HL-60 (cell line): ENCODE measurements around the gene SLC25A51.

Experiments used
- DNase-seq, 2 experiments: peaks; one replicate each; pipeline ENCODE4 v3.0.0-alpha.2; 2010 to 2020; ENCODE audit warnings: low read depth in 1 of 2, low spot score in 1 of 2
- H3K27ac ChIP-seq: fragments of 250-450 bp; sonication (Bioruptor Pico); replicated peaks from 2 replicates; pipeline ENCODE4 v1.5.1; 2020; ENCODE audit warnings: mild to moderate bottlenecking, moderate library complexity
- H3K27me3 ChIP-seq: fragments of 250-450 bp; sonication (Bioruptor Pico); 2 replicates; pipeline ENCODE4 v1.5.1; 2021; ENCODE audit warnings: mild to moderate bottlenecking, moderate library complexity; ENCODE audit not compliant: insufficient read depth, poor library complexity, severe bottlenecking
- H3K4me3 ChIP-seq: replicated peaks from 2 replicates; pipeline ENCODE4 v1.5.1; 2011; ENCODE audit warnings: mild to moderate bottlenecking, control low read depth, low read length; ENCODE audit not compliant: insufficient read depth
- GABPA ChIP-seq: IDR thresholded peaks from 2 replicates; pipeline ENCODE4 v1.6.1; 2012; ENCODE audit warnings: low read depth
- POLR2AphosphoS5 ChIP-seq: IDR thresholded peaks from 2 replicates; pipeline ENCODE4 v1.6.1; 2012; ENCODE audit warnings: low read depth
- SPI1 ChIP-seq: IDR thresholded peaks from 2 replicates; pipeline ENCODE4 v1.6.1; 2012; ENCODE audit warnings: low read depth, mild to moderate bottlenecking, borderline replicate concordance
- TF ChIP-seq, protein P1 (sequence below): IDR thresholded peaks from one replicate; pipeline ENCODE4 v1.5.1; 2011; ENCODE audit warnings: low read length, control low read depth, inconsistent platforms; ENCODE audit not compliant: insufficient read depth
- TF ChIP-seq, protein P2 (sequence below): IDR thresholded peaks from 2 replicates; pipeline ENCODE4 v1.6.1; 2012; ENCODE audit warnings: low read depth; ENCODE audit not compliant: insufficient replicate concordance

The SLC25A51 gene

DNA sequence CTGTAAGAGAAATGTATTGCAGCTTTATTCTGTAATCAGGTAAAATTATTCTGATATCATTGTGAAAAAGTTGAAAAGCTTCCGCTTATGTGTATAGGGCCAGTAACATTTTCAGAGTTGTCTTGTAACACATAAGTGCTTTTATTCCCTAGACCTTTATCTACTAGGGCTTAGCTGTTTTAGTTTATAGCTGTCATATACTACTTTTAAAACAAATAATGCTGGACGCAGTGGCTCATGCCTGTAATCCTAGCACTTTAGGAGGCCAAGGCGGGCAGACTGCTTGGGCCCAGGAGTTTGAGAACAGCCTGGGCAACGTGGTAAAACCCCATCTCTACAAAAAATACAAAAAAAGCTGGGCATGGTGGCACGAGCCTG, 33.1 kb downstream of the SLC25A51 start:
- no peak for DNase-seq
- TF ChIP-seq GABPA: no peak
- TF ChIP-seq SPI1: no peak
- TF ChIP-seq, protein P1, sequence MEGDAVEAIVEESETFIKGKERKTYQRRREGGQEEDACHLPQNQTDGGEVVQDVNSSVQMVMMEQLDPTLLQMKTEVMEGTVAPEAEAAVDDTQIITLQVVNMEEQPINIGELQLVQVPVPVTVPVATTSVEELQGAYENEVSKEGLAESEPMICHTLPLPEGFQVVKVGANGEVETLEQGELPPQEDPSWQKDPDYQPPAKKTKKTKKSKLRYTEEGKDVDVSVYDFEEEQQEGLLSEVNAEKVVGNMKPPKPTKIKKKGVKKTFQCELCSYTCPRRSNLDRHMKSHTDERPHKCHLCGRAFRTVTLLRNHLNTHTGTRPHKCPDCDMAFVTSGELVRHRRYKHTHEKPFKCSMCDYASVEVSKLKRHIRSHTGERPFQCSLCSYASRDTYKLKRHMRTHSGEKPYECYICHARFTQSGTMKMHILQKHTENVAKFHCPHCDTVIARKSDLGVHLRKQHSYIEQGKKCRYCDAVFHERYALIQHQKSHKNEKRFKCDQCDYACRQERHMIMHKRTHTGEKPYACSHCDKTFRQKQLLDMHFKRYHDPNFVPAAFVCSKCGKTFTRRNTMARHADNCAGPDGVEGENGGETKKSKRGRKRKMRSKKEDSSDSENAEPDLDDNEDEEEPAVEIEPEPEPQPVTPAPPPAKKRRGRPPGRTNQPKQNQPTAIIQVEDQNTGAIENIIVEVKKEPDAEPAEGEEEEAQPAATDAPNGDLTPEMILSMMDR: no peak
- TF ChIP-seq, protein P2, sequence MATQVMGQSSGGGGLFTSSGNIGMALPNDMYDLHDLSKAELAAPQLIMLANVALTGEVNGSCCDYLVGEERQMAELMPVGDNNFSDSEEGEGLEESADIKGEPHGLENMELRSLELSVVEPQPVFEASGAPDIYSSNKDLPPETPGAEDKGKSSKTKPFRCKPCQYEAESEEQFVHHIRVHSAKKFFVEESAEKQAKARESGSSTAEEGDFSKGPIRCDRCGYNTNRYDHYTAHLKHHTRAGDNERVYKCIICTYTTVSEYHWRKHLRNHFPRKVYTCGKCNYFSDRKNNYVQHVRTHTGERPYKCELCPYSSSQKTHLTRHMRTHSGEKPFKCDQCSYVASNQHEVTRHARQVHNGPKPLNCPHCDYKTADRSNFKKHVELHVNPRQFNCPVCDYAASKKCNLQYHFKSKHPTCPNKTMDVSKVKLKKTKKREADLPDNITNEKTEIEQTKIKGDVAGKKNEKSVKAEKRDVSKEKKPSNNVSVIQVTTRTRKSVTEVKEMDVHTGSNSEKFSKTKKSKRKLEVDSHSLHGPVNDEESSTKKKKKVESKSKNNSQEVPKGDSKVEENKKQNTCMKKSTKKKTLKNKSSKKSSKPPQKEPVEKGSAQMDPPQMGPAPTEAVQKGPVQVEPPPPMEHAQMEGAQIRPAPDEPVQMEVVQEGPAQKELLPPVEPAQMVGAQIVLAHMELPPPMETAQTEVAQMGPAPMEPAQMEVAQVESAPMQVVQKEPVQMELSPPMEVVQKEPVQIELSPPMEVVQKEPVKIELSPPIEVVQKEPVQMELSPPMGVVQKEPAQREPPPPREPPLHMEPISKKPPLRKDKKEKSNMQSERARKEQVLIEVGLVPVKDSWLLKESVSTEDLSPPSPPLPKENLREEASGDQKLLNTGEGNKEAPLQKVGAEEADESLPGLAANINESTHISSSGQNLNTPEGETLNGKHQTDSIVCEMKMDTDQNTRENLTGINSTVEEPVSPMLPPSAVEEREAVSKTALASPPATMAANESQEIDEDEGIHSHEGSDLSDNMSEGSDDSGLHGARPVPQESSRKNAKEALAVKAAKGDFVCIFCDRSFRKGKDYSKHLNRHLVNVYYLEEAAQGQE: no peak
- no peak for TF ChIP-seq POLR2AphosphoS5
- H3K27ac ChIP-seq: no peak overlapping the region
- no peak overlapping the region for H3K4me3 ChIP-seq
- no peaks in the 10 kb centered on the region for H3K27me3 ChIP-seq

DNA sequence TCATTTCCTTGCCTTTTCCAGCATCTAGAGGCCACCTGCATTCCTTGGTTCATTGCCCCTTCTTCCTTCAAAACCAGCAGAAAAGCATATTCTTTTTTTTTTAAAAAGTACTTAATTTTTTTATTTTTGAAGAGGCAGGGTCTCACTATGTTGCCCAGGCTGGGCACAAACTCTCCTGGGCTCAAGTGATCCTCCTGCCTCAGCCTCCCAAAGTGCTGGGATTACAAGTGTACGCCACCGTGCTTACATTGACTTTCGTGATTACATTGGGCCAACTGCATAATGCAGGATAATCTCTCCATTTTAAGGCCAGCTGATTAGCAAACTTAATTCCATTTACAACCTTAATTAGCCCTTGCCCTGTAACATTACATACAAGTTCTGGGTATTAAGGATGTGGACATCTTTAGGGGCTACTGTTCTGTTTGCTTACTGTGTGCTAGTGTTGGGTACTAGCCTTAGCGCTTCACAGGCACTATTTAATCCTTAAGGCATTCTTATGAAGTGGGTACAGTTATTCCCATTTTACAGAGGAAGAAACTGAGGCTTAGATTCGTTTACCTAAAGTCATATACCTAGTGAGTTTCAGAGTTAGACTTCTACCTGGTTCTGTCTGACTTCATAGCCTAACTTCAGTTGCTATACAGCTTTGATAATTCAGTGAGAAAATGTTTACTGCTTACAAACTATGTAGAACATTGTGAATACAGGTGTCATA, 33.7 kb downstream of the SLC25A51 start:
- H3K4me3 ChIP-seq: no peak overlapping the region
- no peak overlapping the region for H3K27ac ChIP-seq
- TF ChIP-seq, protein P2: no peak
- TF ChIP-seq, protein P1: no peak
- TF ChIP-seq GABPA (no peak), POLR2AphosphoS5 (no peak), SPI1 (no peak)
- DNase-seq: no peak
- H3K27me3 ChIP-seq: no peaks in the 10 kb centered on the region

DNA sequence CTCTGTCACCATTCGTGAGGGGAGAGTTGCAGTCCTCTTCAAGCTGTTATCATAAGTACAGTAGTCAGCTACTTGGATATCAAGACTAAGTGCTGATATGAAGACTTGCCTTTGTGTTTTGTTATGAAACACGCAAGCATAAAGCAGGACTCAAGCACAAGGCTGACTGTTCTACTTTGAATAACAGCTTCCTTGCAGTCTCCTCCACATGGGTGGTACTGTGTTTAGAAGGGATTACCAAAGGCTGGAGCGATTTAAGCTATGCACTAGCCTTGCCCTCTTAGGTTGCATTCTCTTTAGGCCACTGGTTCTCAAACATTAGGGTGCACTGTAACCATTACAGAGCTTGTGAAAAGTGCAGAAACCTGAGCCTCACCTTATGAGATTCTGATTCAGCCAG, 41.4 kb downstream of the SLC25A51 start:
- TF ChIP-seq, protein P2: no peak
- TF ChIP-seq SPI1 (no peak), GABPA (no peak), POLR2AphosphoS5 (no peak)
- TF ChIP-seq, protein P1: no peak
- H3K27me3 ChIP-seq: no peaks in the 10 kb centered on the region
- no peak overlapping the region for H3K27ac ChIP-seq
- no peak for DNase-seq
- H3K4me3 ChIP-seq: no peak overlapping the region
